ENCODE results near the gene DACT2.
"Not testable (repeated sequence)": the region's sequence is repeated elsewhere in the genome, so short reads cannot be mapped to it uniquely, and the experiment has no call there.

Gene DACT2

DNA sequence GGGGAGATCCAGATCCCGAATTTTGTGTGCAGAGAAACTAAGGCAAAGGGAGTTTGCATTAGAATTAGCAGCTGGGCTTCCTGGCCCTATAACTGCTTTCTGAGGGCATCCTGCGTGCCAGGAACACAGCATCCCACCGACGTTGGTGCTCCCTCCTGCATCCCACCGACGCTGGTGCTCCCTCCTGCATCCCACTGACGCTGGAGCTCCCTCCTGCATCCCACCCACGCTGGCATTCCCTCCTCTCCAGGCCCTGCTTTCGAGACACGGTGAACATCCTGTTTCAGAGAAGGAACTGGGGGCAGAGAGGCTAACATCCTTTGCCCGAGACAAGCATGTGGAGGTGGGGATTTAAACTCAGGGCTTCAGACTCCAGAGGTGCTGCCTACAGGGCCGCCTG lies 44.4 kb downstream of the DACT2 start:
- no peak for TF ChIP-seq TAF1 (IDR thresholded peaks at IDR 0.05; ENCODE audit: borderline replicate concordance, low read depth, low read length)
- no peak for TF ChIP-seq POLR2AphosphoS5 (IDR thresholded peaks at IDR 0.05; ENCODE audit: low read depth, low read length)
- no peak for TF ChIP-seq POLR2A (IDR thresholded peaks at IDR 0.05; ENCODE audit: low read depth, low read length)
- FAIRE-seq (no peak), DNase-seq (ENCODE audit: insufficient read length) (no peak)

DNA sequence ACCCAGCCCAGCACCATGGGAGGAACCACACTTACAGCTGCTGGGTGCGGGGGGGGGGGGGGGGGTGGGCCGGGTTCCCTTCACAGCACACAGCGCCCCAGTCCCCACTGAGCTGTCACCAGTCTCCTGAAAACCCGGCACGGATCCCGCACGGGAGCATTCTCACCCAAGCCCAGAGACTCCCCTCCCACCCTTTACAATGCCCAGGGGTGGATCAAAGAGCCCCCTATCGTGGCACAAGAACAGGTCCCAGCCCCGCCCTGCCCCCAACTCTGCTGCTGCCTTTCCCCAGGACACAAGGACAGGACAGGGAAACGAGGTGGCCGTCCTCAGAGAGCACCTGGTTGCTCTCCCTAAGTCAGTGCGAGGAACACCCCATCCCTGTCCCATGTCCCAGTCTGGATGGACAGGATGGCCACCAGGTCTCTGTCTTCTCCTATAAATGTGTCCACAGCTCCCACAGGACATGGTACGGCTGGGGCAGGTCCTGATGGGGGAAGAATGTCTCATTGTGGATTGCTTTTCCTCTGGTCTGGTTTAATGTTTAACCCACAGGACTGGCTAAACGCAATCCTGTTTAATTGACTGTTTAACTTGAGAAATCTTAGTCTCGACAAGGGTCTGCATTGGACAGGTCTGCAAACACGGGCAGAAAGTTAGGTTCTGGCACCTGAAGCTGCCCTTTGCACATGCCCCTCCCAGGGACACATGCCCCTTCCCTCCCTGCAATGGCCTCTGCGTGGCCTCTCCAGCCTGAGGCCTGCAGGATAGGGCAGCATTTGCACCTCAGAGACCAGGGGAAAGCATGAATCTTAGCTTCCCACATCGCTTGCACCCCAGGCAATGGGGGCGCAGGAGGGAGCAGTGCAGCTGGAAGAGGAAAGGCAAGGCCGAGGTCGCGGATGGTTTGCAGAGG lies 45.3 kb downstream of the DACT2 start:
- TF ChIP-seq POLR2AphosphoS5 (IDR thresholded peaks at IDR 0.05; ENCODE audit: low read depth, low read length): no peak
- TF ChIP-seq POLR2A (IDR thresholded peaks at IDR 0.05; ENCODE audit: low read depth, low read length): no peak
- TF ChIP-seq TAF1 (IDR thresholded peaks at IDR 0.05; ENCODE audit: borderline replicate concordance, low read depth, low read length): no peak
- DNase-seq (ENCODE audit: insufficient read length) (no peak), FAIRE-seq (no peak)

DNA sequence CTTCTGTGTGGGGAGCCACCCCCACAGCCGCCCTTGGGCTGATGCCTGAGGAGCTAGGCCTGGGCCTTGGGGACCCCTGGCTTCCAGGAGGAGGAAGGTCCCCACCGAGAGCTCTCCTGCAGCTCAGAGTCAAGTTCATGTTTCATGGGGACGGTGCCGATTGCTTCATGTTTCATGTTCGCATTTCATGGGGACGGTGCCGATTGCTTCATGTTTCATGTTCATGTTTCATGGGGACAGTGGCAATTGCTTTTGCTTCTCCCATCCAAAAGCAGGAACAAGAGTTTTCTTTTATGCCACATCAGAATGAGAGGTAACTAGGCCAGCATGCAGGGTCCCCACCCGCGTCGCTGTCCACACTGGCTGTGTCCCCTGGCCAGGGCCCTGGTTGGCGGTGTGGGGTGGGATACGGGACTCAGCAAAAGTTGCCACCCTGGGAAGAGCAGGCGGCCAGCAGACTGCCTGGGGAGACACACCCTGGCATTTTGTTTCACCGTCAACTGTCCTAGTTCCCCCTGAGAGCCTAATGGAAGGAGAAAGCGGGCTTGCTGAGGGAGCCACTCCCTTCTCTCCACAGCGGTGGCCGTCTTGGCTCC lies 46.0 kb downstream of the DACT2 start:
- DNase-seq (ENCODE audit: insufficient read length) (no peak), FAIRE-seq (no peak)
- TF ChIP-seq POLR2A (IDR thresholded peaks at IDR 0.05; ENCODE audit: low read depth, low read length) (no peak), TAF1 (IDR thresholded peaks at IDR 0.05; ENCODE audit: borderline replicate concordance, low read depth, low read length) (no peak), POLR2AphosphoS5 (IDR thresholded peaks at IDR 0.05; ENCODE audit: low read depth, low read length) (no peak)

DNA sequence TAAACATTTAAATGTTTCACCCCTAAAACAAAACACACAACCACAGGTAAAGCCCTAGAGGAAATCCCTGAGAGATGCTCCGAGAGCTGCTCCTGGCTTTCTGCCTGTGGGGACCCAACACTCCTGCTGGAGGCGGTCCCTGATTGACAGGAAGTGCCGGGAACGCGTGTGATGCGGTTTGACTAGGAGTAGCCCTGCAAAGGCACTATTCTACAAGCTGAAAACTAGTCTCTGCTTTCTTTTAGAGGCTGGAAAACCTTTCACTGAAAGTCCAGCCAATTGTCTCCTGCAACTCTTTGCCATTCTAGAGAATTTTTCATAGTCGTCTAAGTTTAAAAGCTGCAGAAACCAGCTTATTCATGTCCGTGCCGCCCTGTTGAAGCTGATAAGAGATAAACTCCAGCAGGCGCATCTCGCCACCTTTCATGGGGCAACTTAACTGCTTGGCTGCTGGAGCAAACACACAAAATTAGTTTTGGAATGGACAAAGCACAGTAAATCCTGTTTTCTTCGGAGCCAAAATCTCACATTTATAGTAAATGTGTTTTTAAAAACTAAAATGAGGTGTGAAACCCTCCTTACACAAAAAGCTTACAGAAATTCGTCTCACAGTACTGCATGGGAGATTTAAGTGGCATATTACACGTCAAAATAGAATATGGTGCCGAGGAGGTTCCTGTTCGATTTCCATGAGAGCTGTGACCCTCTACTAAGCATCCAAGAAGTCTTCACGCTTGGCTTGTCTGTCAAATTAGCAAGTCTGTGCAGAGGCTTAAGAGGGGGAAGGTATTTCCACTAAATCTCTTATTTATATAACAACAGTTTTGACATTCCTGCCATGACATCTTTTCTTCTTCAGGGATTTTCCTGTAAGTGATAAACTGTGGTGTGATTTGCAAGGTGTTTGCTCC lies 46.9 kb downstream of the DACT2 start:
- DNase-seq (ENCODE audit: insufficient read length): no peak
- TF ChIP-seq POLR2AphosphoS5 (IDR thresholded peaks at IDR 0.05; ENCODE audit: low read depth, low read length): no peak
- TF ChIP-seq TAF1 (IDR thresholded peaks at IDR 0.05; ENCODE audit: borderline replicate concordance, low read depth, low read length): no peak
- TF ChIP-seq POLR2A (IDR thresholded peaks at IDR 0.05; ENCODE audit: low read depth, low read length): no peak
- FAIRE-seq: no peak

DNA sequence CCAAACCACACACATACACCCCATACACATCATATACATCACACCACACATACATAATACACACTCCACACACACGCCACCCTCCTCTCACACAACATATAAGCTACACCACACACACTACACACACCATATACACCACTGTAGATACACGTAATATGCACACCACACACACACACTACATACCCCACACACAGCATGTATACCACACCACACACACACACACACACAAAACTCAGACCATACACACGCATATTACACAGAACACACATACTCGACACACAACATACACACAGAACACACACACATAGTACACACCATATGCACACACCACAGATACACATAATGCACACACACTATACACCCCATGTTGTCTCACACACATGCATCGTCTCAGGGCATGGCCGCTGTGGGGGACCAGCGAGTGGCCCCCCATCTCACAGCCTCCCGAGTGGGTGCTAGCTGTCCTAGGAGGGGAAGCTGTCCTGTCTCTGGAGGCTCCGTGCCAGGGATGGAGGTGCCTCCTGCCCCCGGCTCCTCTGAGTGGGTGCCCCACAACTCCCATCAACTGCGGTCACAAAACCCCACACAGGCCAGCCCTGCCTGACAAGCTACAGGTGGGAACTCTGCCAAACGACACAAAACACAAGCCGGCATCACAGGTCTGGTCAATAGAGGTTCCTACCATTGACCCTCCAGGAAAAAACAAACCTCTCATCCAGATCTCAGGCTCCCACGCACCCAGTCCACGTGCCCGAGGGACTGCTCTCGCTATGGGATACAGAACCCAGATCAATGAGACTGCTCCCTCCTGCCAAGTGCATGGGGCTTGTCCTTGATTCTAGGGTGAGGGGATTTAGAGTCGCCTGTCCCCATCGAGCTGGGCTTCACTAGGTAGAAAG lies 49.1 kb downstream of the DACT2 start:
- DNase-seq (ENCODE audit: insufficient read length) (no peak), FAIRE-seq (no peak)
- TF ChIP-seq POLR2AphosphoS5 (IDR thresholded peaks at IDR 0.05; ENCODE audit: low read depth, low read length): no peak

DNA sequence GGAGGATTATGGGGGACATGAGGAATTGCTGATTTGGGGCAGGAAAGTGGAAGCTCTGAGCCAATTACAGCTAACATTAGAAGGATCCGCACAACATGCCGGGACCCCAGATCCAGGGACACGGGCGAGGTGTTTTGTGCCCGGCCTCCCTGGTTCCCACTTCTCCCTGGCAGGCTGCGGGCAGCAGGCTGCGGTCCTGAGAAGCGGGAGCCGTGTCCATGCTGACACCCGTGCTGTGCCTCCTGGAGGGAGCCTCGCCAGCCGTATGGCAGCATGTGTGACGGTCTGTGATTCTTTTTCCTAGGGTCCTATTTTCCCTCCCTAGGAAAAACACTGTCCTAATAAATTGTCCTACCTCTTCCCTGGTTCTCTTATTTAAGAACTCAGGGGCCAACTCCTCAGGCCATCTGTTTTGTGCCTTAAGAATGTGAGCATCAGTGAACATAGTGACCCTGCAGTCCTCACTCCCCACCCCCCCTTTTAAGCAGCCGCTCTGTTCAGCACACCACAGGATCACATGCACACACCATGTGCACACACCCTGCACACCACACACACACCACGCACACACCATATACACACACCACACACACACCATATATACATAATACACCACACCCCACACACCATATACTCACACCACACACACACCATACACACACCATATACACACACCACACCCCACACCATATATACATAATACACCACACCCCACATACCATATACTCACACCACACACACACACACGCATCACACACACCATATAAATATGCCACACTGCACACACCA lies 49.9 kb downstream of the DACT2 start:
- FAIRE-seq (no peak), DNase-seq (ENCODE audit: insufficient read length) (no peak)
- TF ChIP-seq POLR2AphosphoS5 (IDR thresholded peaks at IDR 0.05; ENCODE audit: low read depth, low read length): no peak
- no peak for TF ChIP-seq TAF1 (IDR thresholded peaks at IDR 0.05; ENCODE audit: borderline replicate concordance, low read depth, low read length)
- TF ChIP-seq POLR2A (IDR thresholded peaks at IDR 0.05; ENCODE audit: low read depth, low read length): no peak

DNA sequence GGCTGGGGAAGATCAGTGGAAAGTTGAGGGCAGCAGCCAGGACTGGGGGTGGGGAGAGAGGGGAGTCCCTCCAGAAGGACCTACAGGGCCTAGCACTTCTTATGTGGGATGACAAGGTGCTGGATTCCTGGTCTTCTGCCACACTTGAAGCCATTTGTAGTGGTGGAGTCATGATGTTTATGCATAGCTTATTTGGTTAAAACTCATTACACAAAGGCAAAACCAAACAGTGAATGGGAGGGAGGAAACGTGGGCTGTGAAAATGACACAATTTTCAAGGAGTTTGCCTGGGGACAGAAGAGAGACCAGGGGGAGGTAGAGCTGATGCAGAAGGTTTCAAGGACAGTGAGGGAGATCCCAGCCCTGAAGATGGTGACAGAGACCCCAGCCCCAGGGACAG lies 50.8 kb downstream of the DACT2 start:
- FAIRE-seq (no peak), DNase-seq (ENCODE audit: insufficient read length) (no peak)
- no peak for TF ChIP-seq TAF1 (IDR thresholded peaks at IDR 0.05; ENCODE audit: borderline replicate concordance, low read depth, low read length)
- TF ChIP-seq POLR2A (IDR thresholded peaks at IDR 0.05; ENCODE audit: low read depth, low read length): no peak
- TF ChIP-seq POLR2AphosphoS5 (IDR thresholded peaks at IDR 0.05; ENCODE audit: low read depth, low read length): no peak

DNA sequence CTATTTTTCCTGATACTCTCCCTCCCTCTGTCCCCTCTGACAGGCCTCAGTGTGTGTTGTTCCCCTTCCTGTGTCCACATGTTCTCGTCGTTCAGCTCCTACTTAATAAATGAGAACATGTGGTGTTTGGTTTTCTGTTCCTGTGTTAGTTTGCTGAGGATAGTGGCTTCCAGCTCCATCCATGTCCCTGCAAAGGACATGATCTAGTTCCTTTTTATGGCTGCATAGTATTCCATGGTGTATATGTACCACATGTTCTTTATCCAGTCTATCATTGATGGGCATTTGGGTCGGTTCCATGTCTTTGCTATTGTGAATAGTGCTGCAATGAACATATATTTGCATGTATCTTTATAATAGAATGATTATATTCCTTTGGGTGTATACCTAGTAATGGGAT lies 51.8 kb downstream of the DACT2 start:
- DNase-seq (ENCODE audit: insufficient read length); FAIRE-seq: not testable (repeated sequence)

DNA sequence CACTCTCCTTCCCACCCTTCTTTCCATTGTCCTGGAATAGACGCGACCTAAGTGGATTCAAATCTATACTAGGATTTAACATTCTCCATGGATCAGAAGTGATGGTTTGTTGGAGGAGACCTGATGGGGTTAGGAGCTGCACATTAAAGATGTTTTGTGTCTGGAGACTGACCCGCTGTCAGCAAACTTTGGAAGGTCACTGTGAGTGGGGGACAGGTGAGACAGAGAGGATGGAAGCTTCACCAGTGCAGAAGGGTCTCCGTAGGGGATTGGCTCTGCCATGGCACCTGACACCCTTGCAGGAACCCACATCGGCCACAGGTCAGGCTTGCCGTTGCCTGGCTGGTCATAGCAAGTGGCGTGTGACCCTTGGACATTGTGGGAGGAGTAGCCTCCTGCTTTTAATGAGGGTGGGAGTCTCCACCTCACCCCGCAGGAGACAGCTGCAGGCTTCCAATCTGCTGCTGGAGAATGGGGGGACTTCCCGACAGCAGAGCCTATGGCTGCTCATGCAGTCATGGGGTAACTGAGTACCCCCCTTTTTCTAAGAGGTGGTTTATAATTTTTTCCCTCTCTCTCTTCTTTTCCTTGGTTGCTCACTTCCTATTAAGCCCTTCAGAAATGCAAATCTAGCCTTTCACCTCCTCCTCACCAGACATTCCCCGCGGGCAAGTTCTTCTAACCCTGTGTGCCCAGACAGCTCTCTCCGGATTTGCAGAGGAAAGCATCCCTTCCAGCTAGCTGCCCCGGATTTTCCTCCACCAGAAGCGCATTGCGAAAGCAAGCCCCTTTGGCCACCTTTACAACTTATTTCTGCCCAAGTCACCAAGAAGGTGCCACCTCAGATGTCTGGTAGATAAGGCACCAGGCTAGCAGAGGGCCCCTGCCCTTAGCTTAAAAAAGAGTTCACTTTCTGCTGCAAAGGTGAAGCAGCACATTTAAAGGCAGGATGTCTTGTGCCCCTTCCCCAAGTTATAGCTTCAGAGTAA lies 53.5 kb downstream of the DACT2 start:
- DNase-seq (ENCODE audit: insufficient read length) (no peak), FAIRE-seq (no peak)
- TF ChIP-seq POLR2A (IDR thresholded peaks at IDR 0.05; ENCODE audit: low read depth, low read length) (no peak), TAF1 (IDR thresholded peaks at IDR 0.05; ENCODE audit: borderline replicate concordance, low read depth, low read length) (no peak), POLR2AphosphoS5 (IDR thresholded peaks at IDR 0.05; ENCODE audit: low read depth, low read length) (no peak)
